CD4-positive, alpha-beta T cell (primary cell): ENCODE measurements around the gene GLRX3. TPM values are rescaled to one million over a fixed set of nuclear protein-coding genes. Genes with fewer than 3 reads are reported as not detected.

Experiments
- ATAC-seq: fragments of 200-7000 bp; cut with Tn5 transposase; one replicate; pipeline ENCODE4 v1.10.0; 2022; ENCODE audit warnings: mild to moderate bottlenecking; ENCODE audit not compliant: poor library complexity
- CTCF ChIA-PET: fragments of 350-600 bp; sonication (Branson Sonifier 250); formaldehyde crosslinking; loops from one replicate; lab custom pipeline; 2021; ENCODE audit warnings: antibody characterized with exemption, inconsistent platforms; lab: Charles Lee
- POLR2A ChIA-PET: fragments of 350-600 bp; sonication (Branson Sonifier 250); formaldehyde crosslinking; loops from one replicate; lab custom pipeline; 2021; ENCODE audit warnings: antibody characterized with exemption, inconsistent platforms; lab: Charles Lee
- DNase-seq, 14 experiments: peaks; one replicate each; pipeline ENCODE4 v3.0.0-alpha.2; 2013 to 2020; ENCODE audit warnings: mixed read lengths in 2 of 14
- H3K27ac ChIP-seq, 2 donors: one replicate each; pipeline versions ENCODE4 v1.5.1 to v1.7.0; 2013; ENCODE audit warnings: low read length in 2 of 2, low read depth in 1 of 2, mild to moderate bottlenecking in 1 of 2
- H3K27me3 ChIP-seq, 2 experiments: 1 replicate in 1 of 2; 2 replicates in 1 of 2; pipeline versions ENCODE4 v1.6.1 to v1.7.0; 2013; ENCODE audit warnings: low read length in 2 of 2, control low read depth in 1 of 2, mild to moderate bottlenecking in 1 of 2, moderate library complexity in 1 of 2; ENCODE audit not compliant: insufficient read depth in 2 of 2, control insufficient read depth in 1 of 2
- H3K36me3 ChIP-seq: one replicate; pipeline ENCODE4 v1.6.1; 2013; ENCODE audit warnings: low read length, control low read depth; ENCODE audit not compliant: insufficient read depth
- H3K4me1 ChIP-seq: one replicate; pipeline ENCODE4 v1.6.1; 2013; ENCODE audit warnings: low read length, control low read depth; ENCODE audit not compliant: insufficient read depth
- H3K4me3 ChIP-seq: one replicate; pipeline ENCODE4 v1.5.1; 2013; ENCODE audit warnings: mild to moderate bottlenecking, low read length, moderate library complexity
- H3K9me3 ChIP-seq, 2 experiments: 1 replicate in 1 of 2; 2 replicates in 1 of 2; pipeline versions ENCODE4 v1.6.1 to v1.7.0; 2013; ENCODE audit warnings: low read length in 2 of 2, mild to moderate bottlenecking in 2 of 2, control low read depth in 1 of 2, moderate library complexity in 1 of 2; ENCODE audit not compliant: control insufficient read depth in 1 of 2, insufficient read depth in 1 of 2
- H3K27ac Mint-ChIP-seq: one replicate; pipeline ENCODE4 v1.8.0; 2020; ENCODE audit warnings: mixed read lengths
- H3K27me3 Mint-ChIP-seq: one replicate; pipeline ENCODE4 v1.8.0; 2021; ENCODE audit warnings: mixed read lengths
- H3K36me3 Mint-ChIP-seq: one replicate; pipeline ENCODE4 v1.8.0; 2021; ENCODE audit warnings: low read depth, mixed read lengths
- H3K4me1 Mint-ChIP-seq: one replicate; pipeline ENCODE4 v1.8.0; 2021; ENCODE audit warnings: low read depth, mixed read lengths
- H3K4me3 Mint-ChIP-seq: one replicate; pipeline ENCODE4 v1.8.0; 2020; ENCODE audit warnings: mild to moderate bottlenecking, mixed read lengths
- H3K9me3 Mint-ChIP-seq: one replicate; pipeline ENCODE4 v1.8.0; 2020; ENCODE audit warnings: mixed read lengths
- intact Hi-C, 2 experiments: fragments of 100-400 bp; cut with DNase I in 1 of 2; cut with micrococcal nuclease in 1 of 2; formaldehyde crosslinking; loops; one replicate each; pipeline versions ENCODE4 v1.15.1 to v1.9.0; 2023 to 2025; cut with DNase I, micrococcal nuclease
- total RNA-seq, 174 experiments: library from RNA in 2 of 174; stranded (reverse) in 2 of 174; gene quantifications; one replicate each; pipeline ENCODE4 v1.2.3 and lab custom pipeline; 2021 to 2026
- TF ChIP-seq, protein P1 (sequence below): fragments of 200-600 bp; IDR thresholded peaks from one replicate; pipeline ENCODE4 v1.8.0; 2022; ENCODE audit warnings: antibody characterized with exemption, mild to moderate bottlenecking

Gene GLRX3
- total RNA-seq, 2 experiments from 2014 or later = 25.4 to 29.7 TPM

- DNase-seq = no peak
- ATAC-seq = no peak
- H3K4me3 Mint-ChIP-seq = no peak overlapping the region
- Histone ChIP-seq H3K36me3 (no peaks in the 10 kb centered on the region), H3K4me1 (no peaks in the 10 kb centered on the region), H3K4me3 (no peak overlapping the region), H3K27me3 (no peaks in the 10 kb centered on the region), H3K27ac (no peak overlapping the region), H3K9me3 (peaks cover 0 to 28% of the 10 kb centered on the region in 2 experiments)
- ChIA-PET CTCF (no interaction called here), POLR2A (no interaction called here)
- intact Hi-C loops = no loop called here
- H3K36me3 Mint-ChIP-seq = no peaks in the 10 kb centered on the region
- no peak overlapping the region for H3K27ac Mint-ChIP-seq
- H3K9me3 Mint-ChIP-seq = no peaks in the 10 kb centered on the region
- no peaks in the 10 kb centered on the region for H3K4me1 Mint-ChIP-seq
- no peaks in the 10 kb centered on the region for H3K27me3 Mint-ChIP-seq
- TF ChIP-seq, protein P1, sequence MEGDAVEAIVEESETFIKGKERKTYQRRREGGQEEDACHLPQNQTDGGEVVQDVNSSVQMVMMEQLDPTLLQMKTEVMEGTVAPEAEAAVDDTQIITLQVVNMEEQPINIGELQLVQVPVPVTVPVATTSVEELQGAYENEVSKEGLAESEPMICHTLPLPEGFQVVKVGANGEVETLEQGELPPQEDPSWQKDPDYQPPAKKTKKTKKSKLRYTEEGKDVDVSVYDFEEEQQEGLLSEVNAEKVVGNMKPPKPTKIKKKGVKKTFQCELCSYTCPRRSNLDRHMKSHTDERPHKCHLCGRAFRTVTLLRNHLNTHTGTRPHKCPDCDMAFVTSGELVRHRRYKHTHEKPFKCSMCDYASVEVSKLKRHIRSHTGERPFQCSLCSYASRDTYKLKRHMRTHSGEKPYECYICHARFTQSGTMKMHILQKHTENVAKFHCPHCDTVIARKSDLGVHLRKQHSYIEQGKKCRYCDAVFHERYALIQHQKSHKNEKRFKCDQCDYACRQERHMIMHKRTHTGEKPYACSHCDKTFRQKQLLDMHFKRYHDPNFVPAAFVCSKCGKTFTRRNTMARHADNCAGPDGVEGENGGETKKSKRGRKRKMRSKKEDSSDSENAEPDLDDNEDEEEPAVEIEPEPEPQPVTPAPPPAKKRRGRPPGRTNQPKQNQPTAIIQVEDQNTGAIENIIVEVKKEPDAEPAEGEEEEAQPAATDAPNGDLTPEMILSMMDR = no peak
Measured at GRCh38 chr10:130212746-130213145, 76.6 kb downstream of the GLRX3 start.

DNA sequence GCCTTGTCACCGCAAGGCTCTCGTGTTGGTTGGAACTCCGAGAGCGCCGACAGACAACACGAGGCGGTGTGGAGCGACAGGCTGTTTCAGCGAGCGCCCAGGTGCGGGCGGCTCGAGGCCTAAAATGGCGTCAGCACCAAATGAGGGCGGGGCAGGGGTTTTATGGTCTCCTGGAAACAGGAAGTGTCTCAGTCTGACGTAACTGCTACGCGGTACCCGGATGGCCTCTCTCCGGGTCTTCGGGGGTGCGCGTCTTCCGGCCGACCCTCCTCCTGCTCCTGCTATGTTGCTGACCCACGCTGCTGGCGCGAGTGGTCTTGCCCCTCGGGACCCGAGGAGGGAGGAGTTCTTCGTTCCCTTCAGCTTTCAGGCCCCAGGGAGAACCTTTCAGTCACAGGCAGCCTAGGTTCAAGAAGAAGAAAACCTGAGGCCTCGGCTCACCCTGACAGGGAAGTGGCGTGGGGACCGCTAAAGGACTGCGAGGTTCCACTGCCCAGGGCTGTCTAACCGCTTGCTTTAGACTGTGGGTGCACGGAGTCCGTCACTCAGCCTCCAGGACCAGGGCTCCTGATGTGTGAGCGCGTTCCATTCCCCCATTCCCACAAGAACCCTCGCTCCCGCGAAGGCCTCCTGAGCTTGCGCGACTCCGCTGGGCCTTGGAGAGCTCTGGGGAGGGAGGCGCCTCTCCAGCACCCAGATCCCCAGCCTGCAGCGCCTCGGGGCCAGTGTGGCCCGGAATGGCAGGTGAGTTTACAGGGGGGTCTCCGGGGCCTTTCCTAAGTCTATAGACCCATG, 77.3 kb downstream of the GLRX3 start:
- Mint-ChIP-seq H3K9me3 (no peaks in the 10 kb centered on the region), H3K4me3 (no peak overlapping the region), H3K4me1 (no peaks in the 10 kb centered on the region), H3K36me3 (no peaks in the 10 kb centered on the region), H3K27me3 (no peaks in the 10 kb centered on the region), H3K27ac (no peak overlapping the region)
- no peak overlapping the region for H3K4me3 ChIP-seq
- TF ChIP-seq, protein P1 = no peak
- CTCF ChIA-PET = no interaction called here
- H3K27me3 ChIP-seq = no peaks in the 10 kb centered on the region
- ATAC-seq (no peak), DNase-seq (no peak)
- no peaks in the 10 kb centered on the region for H3K4me1 ChIP-seq
- H3K9me3 ChIP-seq = peaks cover 0 to 28% of the 10 kb centered on the region in 2 experiments
- intact Hi-C loops = no loop called here
- no peak overlapping the region for H3K27ac ChIP-seq
- POLR2A ChIA-PET = no interaction called here
- H3K36me3 ChIP-seq = no peaks in the 10 kb centered on the region

DNA sequence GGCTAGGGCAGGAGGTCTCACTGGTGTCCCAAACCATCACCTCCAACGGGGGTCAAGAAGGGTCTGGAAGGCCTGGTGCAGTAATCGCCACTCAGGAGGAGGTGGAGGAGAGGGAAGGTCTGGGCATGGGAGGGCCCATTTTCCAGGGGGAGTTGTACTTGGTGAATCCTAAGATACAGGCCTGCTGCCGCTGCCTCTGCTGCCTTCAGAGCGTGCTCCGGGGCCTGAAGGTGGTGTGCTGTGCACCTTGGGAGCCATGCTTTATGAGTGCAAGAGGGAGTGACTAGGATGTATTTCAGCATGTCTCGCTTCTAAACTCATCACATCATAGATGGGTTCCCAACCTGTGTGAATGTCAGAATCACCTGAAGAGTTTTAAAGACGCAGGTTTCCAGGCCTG, 78.2 kb downstream of the GLRX3 start:
- no peak for DNase-seq
- TF ChIP-seq, protein P1 = no peak
- Histone ChIP-seq H3K36me3 (no peaks in the 10 kb centered on the region), H3K27ac (no peak overlapping the region), H3K4me1 (no peaks in the 10 kb centered on the region), H3K4me3 (no peak overlapping the region), H3K27me3 (no peaks in the 10 kb centered on the region), H3K9me3 (peaks cover 0 to 28% of the 10 kb centered on the region in 2 experiments)
- Mint-ChIP-seq H3K4me3 (no peak overlapping the region), H3K36me3 (no peaks in the 10 kb centered on the region), H3K27ac (no peak overlapping the region), H3K27me3 (no peaks in the 10 kb centered on the region), H3K9me3 (no peaks in the 10 kb centered on the region), H3K4me1 (no peaks in the 10 kb centered on the region)
- POLR2A ChIA-PET = no interaction called here
- ATAC-seq = no peak
- intact Hi-C loops = no loop called here
- CTCF ChIA-PET = no interaction called here
